ENCODE results near the gene NBPF1. TPM values are rescaled to one million over a fixed set of nuclear protein-coding genes. Genes with fewer than 3 reads are reported as not detected.
"Not testable (repeated sequence)": the region's sequence is repeated elsewhere in the genome, so short reads cannot be mapped to it uniquely, and the experiment has no call there.

NBPF1 gene
- total RNA-seq, 1 experiment from 2014 or later, result 46.0 TPM

DNA sequence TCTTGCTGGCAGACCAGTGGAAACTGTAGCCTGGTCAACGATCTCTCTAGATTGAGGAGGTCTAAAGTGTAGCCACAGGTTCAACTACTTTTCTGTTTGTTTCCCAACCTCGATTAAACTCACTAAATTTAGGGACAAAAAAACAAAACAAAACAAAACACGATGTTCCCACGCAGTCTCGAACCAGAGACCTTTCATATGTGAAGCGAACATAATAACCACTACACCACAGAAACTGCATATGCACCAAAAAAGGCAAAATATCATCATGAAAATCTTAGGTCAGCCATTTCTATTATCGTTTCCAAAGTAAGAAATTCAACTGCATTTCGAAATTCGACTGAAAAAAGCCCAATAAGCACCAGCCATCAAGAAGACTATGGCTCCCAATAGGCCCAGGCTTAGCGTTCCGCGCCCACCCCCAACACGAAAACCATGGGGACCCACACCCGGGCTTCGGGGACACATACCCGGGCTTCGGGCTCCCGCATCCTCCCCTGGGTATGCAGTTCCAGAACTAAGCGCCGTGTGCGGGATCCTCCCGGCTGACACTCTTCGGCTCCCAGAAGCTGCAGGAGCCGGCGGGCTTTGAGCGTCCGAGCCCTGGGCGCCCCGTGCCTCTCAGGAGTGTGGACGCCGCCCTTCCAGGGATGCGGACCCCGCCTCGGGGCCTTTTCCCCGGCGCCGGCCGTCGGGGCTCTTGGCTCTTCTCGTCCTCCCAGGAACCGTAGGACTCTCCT is 65.7 kb downstream of the NBPF1 start:
- not testable (repeated sequence) for H3K4me2 ChIP-seq (ENCODE audit: low read length); H3K4me3 ChIP-seq (replicated peaks in 1 of 2; ENCODE audit: low read depth in 1 of 2, low read length in 2 of 2)

GRCh38 chr1:16545682-16546095 is 67.7 kb downstream of the NBPF1 start:
- peak overlapping the region; percentile 51 for H3K4me2 ChIP-seq (ENCODE audit: low read length)
- H3K36me3 ChIP-seq (ENCODE audit: control insufficient read depth in 1 of 2, insufficient read depth in 2 of 2, low read length in 2 of 2); H3K9me3 ChIP-seq (ENCODE audit: control insufficient read depth in 1 of 2, insufficient read depth in 1 of 2, low read depth in 1 of 2, low read length in 2 of 2); H3K9ac ChIP-seq (ENCODE audit: low read length); RAD21 ChIA-PET (ENCODE audit: low non-redundant PET in 1 of 2, low total read pairs in 2 of 2, uncharacterized antibody in 2 of 2, unreplicated experiment in 2 of 2); H3K9me2 ChIP-seq (ENCODE audit: insufficient read depth); H3K27ac ChIP-seq (ENCODE audit: low read depth, low read length); H3K27me3 ChIP-seq (ENCODE audit: insufficient read depth, low read length); H4K20me1 ChIP-seq (ENCODE audit: insufficient read depth); H3K4me3 ChIP-seq (replicated peaks in 1 of 2; ENCODE audit: low read depth in 1 of 2, low read length in 2 of 2); H3K79me2 ChIP-seq (ENCODE audit: insufficient read depth, low read length); H2AFZ ChIP-seq (ENCODE audit: low read depth, low read length, poor library complexity, severe bottlenecking); POLR2A ChIA-PET; CTCF ChIA-PET; intact Hi-C loops (cut with micrococcal nuclease): not testable (repeated sequence)
- peaks cover 2 to 11% of the 10 kb centered on the region in 2 experiments; a peak in 3 of 4 replicates for H3K4me1 ChIP-seq (ENCODE audit: control insufficient read depth in 1 of 2, insufficient read depth in 2 of 2, low read length in 2 of 2)
- TF ChIP-seq CBX3 (IDR thresholded peaks at IDR 0.05; ENCODE audit: low read depth) (peak; percentile 48), YY1 (IDR thresholded peaks at IDR 0.05; ENCODE audit: extremely low read depth, insufficient replicate concordance, low read depth, low read length) (peak; percentile 23), ATF3 (IDR thresholded peaks at IDR 0.05) (peak; percentile 91), EGR1 (IDR thresholded peaks at IDR 0.05; ENCODE audit: low read depth) (0 out of 2 replicates have a peak, but pooled peaks have one; percentile 60)
- peak; percentile 94 for ATAC-seq
- TSS peak; percentile 100 for BruUV-seq (replicated peaks)
- peak; percentile 80 for DNase-seq (ENCODE audit: low read depth, low spot score)

More for the DNA sequence above, 65.7 kb downstream of the NBPF1 start:
- intact Hi-C loops (cut with micrococcal nuclease); DNase-seq (ENCODE audit: low read depth, low spot score); BruUV-seq (replicated peaks); H2AFZ ChIP-seq (ENCODE audit: low read depth, low read length, poor library complexity, severe bottlenecking); H3K27ac ChIP-seq (ENCODE audit: low read depth, low read length); H3K9ac ChIP-seq (ENCODE audit: low read length); RAD21 ChIA-PET (ENCODE audit: low non-redundant PET in 1 of 2, low total read pairs in 2 of 2, uncharacterized antibody in 2 of 2, unreplicated experiment in 2 of 2); H3K9me2 ChIP-seq (ENCODE audit: insufficient read depth); H3K36me3 ChIP-seq (ENCODE audit: control insufficient read depth in 1 of 2, insufficient read depth in 2 of 2, low read length in 2 of 2); H3K9me3 ChIP-seq (ENCODE audit: control insufficient read depth in 1 of 2, insufficient read depth in 1 of 2, low read depth in 1 of 2, low read length in 2 of 2); CTCF ChIA-PET; H4K20me1 ChIP-seq (ENCODE audit: insufficient read depth); H3K27me3 ChIP-seq (ENCODE audit: insufficient read depth, low read length); ATAC-seq; H3K79me2 ChIP-seq (ENCODE audit: insufficient read depth, low read length); POLR2A ChIA-PET: not testable (repeated sequence)
- H3K4me1 ChIP-seq (ENCODE audit: control insufficient read depth in 1 of 2, insufficient read depth in 2 of 2, low read length in 2 of 2), result peaks cover 2 to 11% of the 10 kb centered on the region in 2 experiments; a peak in 3 of 4 replicates
- TF ChIP-seq ATF3 (IDR thresholded peaks at IDR 0.05), result peak; percentile 62

GRCh38 chr1:16540421-16540893 is 72.9 kb downstream of the NBPF1 start:
- H3K9ac ChIP-seq (ENCODE audit: low read length); H3K27me3 ChIP-seq (ENCODE audit: insufficient read depth, low read length); ATAC-seq; DNase-seq (ENCODE audit: low read depth, low spot score); H4K20me1 ChIP-seq (ENCODE audit: insufficient read depth); H3K4me2 ChIP-seq (ENCODE audit: low read length); H3K9me3 ChIP-seq (ENCODE audit: control insufficient read depth in 1 of 2, insufficient read depth in 1 of 2, low read depth in 1 of 2, low read length in 2 of 2); H3K79me2 ChIP-seq (ENCODE audit: insufficient read depth, low read length); H2AFZ ChIP-seq (ENCODE audit: low read depth, low read length, poor library complexity, severe bottlenecking); POLR2A ChIA-PET; H3K27ac ChIP-seq (ENCODE audit: low read depth, low read length); intact Hi-C loops (cut with micrococcal nuclease); RAD21 ChIA-PET (ENCODE audit: low non-redundant PET in 1 of 2, low total read pairs in 2 of 2, uncharacterized antibody in 2 of 2, unreplicated experiment in 2 of 2); CTCF ChIA-PET; H3K9me2 ChIP-seq (ENCODE audit: insufficient read depth); BruUV-seq (replicated peaks); H3K4me3 ChIP-seq (replicated peaks in 1 of 2; ENCODE audit: low read depth in 1 of 2, low read length in 2 of 2); H3K36me3 ChIP-seq (ENCODE audit: control insufficient read depth in 1 of 2, insufficient read depth in 2 of 2, low read length in 2 of 2): not testable (repeated sequence)
- H3K4me1 ChIP-seq (ENCODE audit: control insufficient read depth in 1 of 2, insufficient read depth in 2 of 2, low read length in 2 of 2), result peaks cover 2 to 11% of the 10 kb centered on the region in 2 experiments; a peak in 3 of 4 replicates

DNA sequence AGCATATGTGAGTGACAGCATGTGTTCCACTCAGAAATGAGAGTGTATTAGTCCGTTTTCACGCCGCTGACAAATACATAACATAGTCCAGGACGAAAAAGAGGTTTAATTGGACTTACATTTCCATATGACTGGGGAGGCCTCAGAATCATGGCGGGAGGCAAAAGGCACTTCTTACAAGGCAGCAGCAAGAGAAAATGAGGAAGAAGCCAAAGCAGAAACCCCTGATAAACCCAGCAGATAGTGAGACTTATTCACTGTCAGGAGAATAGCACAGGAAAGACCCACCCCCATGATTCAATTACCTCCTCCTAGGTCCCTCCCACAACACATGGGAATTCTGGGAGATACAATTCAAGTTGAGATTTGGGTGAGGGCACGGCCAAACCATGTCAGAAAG is 75.8 kb downstream of the NBPF1 start:
- DNase-seq (ENCODE audit: low read depth, low spot score); H3K9ac ChIP-seq (ENCODE audit: low read length); H3K4me1 ChIP-seq (ENCODE audit: control insufficient read depth in 1 of 2, insufficient read depth in 2 of 2, low read length in 2 of 2); ATAC-seq; H3K36me3 ChIP-seq (ENCODE audit: control insufficient read depth in 1 of 2, insufficient read depth in 2 of 2, low read length in 2 of 2); H3K79me2 ChIP-seq (ENCODE audit: insufficient read depth, low read length); H3K9me3 ChIP-seq (ENCODE audit: control insufficient read depth in 1 of 2, insufficient read depth in 1 of 2, low read depth in 1 of 2, low read length in 2 of 2); BruUV-seq (replicated peaks); POLR2A ChIA-PET; RAD21 ChIA-PET (ENCODE audit: low non-redundant PET in 1 of 2, low total read pairs in 2 of 2, uncharacterized antibody in 2 of 2, unreplicated experiment in 2 of 2); H4K20me1 ChIP-seq (ENCODE audit: insufficient read depth); H3K4me3 ChIP-seq (replicated peaks in 1 of 2; ENCODE audit: low read depth in 1 of 2, low read length in 2 of 2); H3K4me2 ChIP-seq (ENCODE audit: low read length); CTCF ChIA-PET; H3K9me2 ChIP-seq (ENCODE audit: insufficient read depth); H3K27ac ChIP-seq (ENCODE audit: low read depth, low read length); intact Hi-C loops (cut with micrococcal nuclease); H2AFZ ChIP-seq (ENCODE audit: low read depth, low read length, poor library complexity, severe bottlenecking); H3K27me3 ChIP-seq (ENCODE audit: insufficient read depth, low read length): not testable (repeated sequence)
